Endothelial cell of umbilical vein (primary cell): ENCODE data around the gene PLEKHG4.

ENCODE experiments used
- MYC ChIP-seq: IDR thresholded peaks from one replicate; pipeline ENCODE4 v1.6.1; 2011; ENCODE audit warnings: mild to moderate bottlenecking, low read depth, low read length
- POLR2A ChIP-seq: IDR thresholded peaks from 2 replicates; pipeline ENCODE4 v1.6.1; 2012; ENCODE audit warnings: low read depth, mild to moderate bottlenecking, control low read depth, low read length
- TF ChIP-seq, protein P1 (sequence below), 2 donors: IDR thresholded peaks; 1 replicate in 1 of 2; 2 replicates in 1 of 2; pipeline ENCODE4 v1.5.1; 2011; ENCODE audit warnings: low read length in 2 of 2, mild to moderate bottlenecking in 2 of 2, moderate library complexity in 2 of 2, control low read depth in 1 of 2, inconsistent platforms in 1 of 2, low read depth in 1 of 2; ENCODE audit not compliant: insufficient read depth in 1 of 2; ENCODE audit errors: extremely low read depth in 1 of 2

DNA sequence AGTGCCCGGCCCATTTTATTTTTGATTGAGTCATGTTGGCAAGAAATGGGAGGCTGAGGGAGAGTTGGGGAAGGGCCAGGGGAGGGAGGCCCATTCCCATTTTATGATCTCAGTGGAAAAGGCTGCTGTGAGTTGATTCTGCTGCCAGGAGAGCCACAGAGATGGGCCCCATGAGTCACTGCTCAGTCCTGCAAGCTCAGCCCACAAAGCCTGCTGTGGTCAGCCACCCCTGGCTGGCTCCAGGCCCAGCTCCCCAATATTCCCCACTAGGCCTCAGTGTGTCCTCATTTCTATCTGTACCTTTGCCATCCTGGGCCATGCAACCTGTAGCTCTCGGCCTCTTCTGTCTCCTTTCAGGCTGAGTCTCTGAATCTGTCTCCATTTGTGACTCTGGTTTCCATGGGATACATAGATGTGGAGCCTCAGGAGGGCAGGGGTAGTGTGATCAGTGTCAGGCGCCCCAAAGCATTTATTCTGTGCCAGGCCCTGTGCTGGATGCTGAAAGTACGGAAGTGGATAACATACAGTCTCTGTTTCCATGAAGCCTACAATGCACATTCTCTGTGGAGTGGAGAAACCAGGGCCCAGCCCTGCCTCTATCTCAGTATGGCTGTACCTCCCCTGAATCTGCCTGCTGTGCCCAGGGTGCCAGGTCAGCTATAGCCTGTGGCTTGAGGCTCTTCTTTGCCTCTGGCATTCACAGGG lies 1.9 kb upstream of the PLEKHG4 start:
- TF ChIP-seq, protein P1, sequence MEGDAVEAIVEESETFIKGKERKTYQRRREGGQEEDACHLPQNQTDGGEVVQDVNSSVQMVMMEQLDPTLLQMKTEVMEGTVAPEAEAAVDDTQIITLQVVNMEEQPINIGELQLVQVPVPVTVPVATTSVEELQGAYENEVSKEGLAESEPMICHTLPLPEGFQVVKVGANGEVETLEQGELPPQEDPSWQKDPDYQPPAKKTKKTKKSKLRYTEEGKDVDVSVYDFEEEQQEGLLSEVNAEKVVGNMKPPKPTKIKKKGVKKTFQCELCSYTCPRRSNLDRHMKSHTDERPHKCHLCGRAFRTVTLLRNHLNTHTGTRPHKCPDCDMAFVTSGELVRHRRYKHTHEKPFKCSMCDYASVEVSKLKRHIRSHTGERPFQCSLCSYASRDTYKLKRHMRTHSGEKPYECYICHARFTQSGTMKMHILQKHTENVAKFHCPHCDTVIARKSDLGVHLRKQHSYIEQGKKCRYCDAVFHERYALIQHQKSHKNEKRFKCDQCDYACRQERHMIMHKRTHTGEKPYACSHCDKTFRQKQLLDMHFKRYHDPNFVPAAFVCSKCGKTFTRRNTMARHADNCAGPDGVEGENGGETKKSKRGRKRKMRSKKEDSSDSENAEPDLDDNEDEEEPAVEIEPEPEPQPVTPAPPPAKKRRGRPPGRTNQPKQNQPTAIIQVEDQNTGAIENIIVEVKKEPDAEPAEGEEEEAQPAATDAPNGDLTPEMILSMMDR (IDR thresholded peaks at IDR 0.05; ENCODE audit: extremely low read depth in 1 of 2, insufficient read depth in 1 of 2, low read depth in 1 of 2, low read length in 2 of 2): no peak
- TF ChIP-seq POLR2A (no peak), MYC (no peak)
